Adipocyte (in vitro differentiated cells): ENCODE results near the gene CELA3A.

Source experiments
- DNase-seq: peaks from one replicate; pipeline ENCODE4 v3.0.0-alpha.2; 2015; ENCODE audit warnings: low read depth
- H3K27me3 ChIP-seq: replicated peaks from 2 replicates; pipeline ENCODE4 v1.7.0; 2013; ENCODE audit warnings: mild to moderate bottlenecking, low read length, moderate library complexity; ENCODE audit not compliant: control insufficient read depth, insufficient read depth
- H3K36me3 ChIP-seq: 2 replicates; pipeline ENCODE4 v1.7.0; 2013; ENCODE audit warnings: low read length, mild to moderate bottlenecking, moderate library complexity; ENCODE audit not compliant: control insufficient read depth, insufficient read depth, severe bottlenecking
- H3K4me1 ChIP-seq: 2 replicates; pipeline ENCODE4 v1.7.0; 2013; ENCODE audit warnings: mild to moderate bottlenecking, low read length, moderate library complexity; ENCODE audit not compliant: control insufficient read depth, insufficient read depth
- H3K4me3 ChIP-seq: 2 replicates; pipeline ENCODE4 v1.7.0; 2013; ENCODE audit warnings: mild to moderate bottlenecking, low read length, moderate library complexity
- H3K9ac ChIP-seq: 2 replicates; pipeline ENCODE4 v1.7.0; 2013; ENCODE audit warnings: mild to moderate bottlenecking, low read length, moderate library complexity
- H3K9me3 ChIP-seq: 2 replicates; pipeline ENCODE4 v1.7.0; 2013; ENCODE audit warnings: mild to moderate bottlenecking, low read length, moderate library complexity; ENCODE audit not compliant: control insufficient read depth

CELA3A gene

GRCh38 chr1:22055463-22055862, 54.0 kb downstream of the CELA3A start:
- Histone ChIP-seq H3K27me3 (no peaks in the 10 kb centered on the region), H3K9ac (peak overlapping the region; percentile 13), H3K4me3 (peak overlapping the region; percentile 36), H3K4me1 (peaks cover 41% of the 10 kb centered on the region), H3K9me3 (no peaks in the 10 kb centered on the region), H3K36me3 (peaks cover 8% of the 10 kb centered on the region)
- no peak for DNase-seq

DNA sequence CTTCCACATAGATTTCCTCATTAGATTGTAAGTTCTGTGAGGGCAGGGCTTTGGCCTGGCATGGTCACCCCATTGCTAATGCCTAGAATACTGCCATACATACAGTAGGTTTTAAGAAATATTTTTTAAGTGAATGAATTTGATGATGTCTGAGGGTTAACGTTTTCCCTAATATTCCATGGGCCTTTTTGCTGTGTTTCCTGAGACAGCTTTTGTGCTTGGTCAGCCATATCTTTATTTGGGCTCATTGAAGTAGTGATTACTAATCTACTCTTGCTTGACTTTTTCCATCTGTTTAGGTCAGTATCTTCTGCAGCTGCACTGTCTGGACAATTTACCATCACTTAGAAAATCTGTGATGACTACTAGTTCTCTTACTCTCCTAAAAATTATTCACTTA, 54.6 kb downstream of the CELA3A start:
- DNase-seq, result no peak
- Histone ChIP-seq H3K27me3 (no peaks in the 10 kb centered on the region), H3K4me3 (peak overlapping the region; percentile 36), H3K36me3 (peaks cover 8% of the 10 kb centered on the region), H3K4me1 (peaks cover 44% of the 10 kb centered on the region), H3K9me3 (no peaks in the 10 kb centered on the region), H3K9ac (no peak overlapping the region)

DNA sequence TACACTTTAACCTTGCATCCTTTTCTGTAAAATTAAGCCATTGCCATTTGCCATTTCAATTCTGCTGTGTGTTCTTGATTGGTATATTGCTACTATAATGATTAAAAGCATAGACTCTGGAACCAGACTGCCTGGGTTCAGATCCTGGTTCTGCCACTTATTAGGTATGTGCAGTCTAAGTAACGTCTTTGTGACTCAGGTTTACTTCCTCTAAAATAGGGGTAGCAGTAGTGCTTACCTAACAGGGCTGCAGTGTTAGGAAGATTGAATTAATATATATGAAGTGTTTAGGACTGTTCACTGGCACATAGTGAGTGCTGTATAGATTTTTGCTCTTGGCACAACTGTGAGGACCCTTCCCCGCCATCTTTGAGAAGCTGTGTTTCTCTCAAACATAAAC, 55.5 kb downstream of the CELA3A start:
- Histone ChIP-seq H3K27me3 (no peaks in the 10 kb centered on the region), H3K4me1 (peaks cover 44% of the 10 kb centered on the region), H3K36me3 (peaks cover 8% of the 10 kb centered on the region), H3K9me3 (no peaks in the 10 kb centered on the region), H3K4me3 (peak overlapping the region; percentile 37), H3K9ac (no peak overlapping the region)
- DNase-seq, result no peak

- DNase-seq, result no peak
- Histone ChIP-seq H3K4me3 (no peak overlapping the region), H3K27me3 (no peaks in the 10 kb centered on the region), H3K36me3 (peaks cover 8% of the 10 kb centered on the region), H3K4me1 (peaks cover 46% of the 10 kb centered on the region), H3K9me3 (no peaks in the 10 kb centered on the region), H3K9ac (no peak overlapping the region)
These were observed 56.4 kb downstream of the CELA3A start for GRCh38 chr1:22057861-22058260.
